ENCODE results near the gene ZNF438. TPM values are rescaled to one million over a fixed set of nuclear protein-coding genes. Genes with fewer than 3 reads are reported as not detected.

ZNF438 gene
- total RNA-seq, 1 experiment from 2014 or later = 8.4 TPM

- Mint-ChIP-seq H3K4me3 (ENCODE audit: unreplicated experiment) (no peak overlapping the region), H3K4me1 (ENCODE audit: insufficient read depth, unreplicated experiment) (peaks cover 12% of the 10 kb centered on the region), H3K27ac (ENCODE audit: low read depth, unreplicated experiment) (no peak overlapping the region), H3K27me3 (ENCODE audit: insufficient read depth, unreplicated experiment) (no peaks in the 10 kb centered on the region), H3K9me3 (ENCODE audit: unreplicated experiment) (no peaks in the 10 kb centered on the region), H3K36me3 (ENCODE audit: insufficient read depth, unreplicated experiment) (peaks cover 7% of the 10 kb centered on the region)
- BruUV-seq (replicated peaks) = no TSS peak
- no peak for TF ChIP-seq CTCF (IDR thresholded peaks at IDR 0.05; ENCODE audit: unreplicated experiment)
- ChIA-PET CTCF (no interaction called here), POLR2A (interaction anchor here (0.6 kb wide), 1 partner anchor 18 kb away, joined by 4 read pairs; no protein-coding TSS in a partner anchor)
- DNase-seq (ENCODE audit: unreplicated experiment) = no peak
- intact Hi-C loops (cut with micrococcal nuclease) = no loop called here
These were observed 227.1 kb downstream of the ZNF438 start for GRCh38 chr10:30804478-30805055.

GRCh38 chr10:30803892-30804322, 227.8 kb downstream of the ZNF438 start:
- no peak overlapping the region for H3K4me3 Mint-ChIP-seq (ENCODE audit: unreplicated experiment)
- POLR2A ChIA-PET = no interaction called here
- H3K4me1 Mint-ChIP-seq (ENCODE audit: insufficient read depth, unreplicated experiment) = peaks cover 12% of the 10 kb centered on the region
- DNase-seq (ENCODE audit: unreplicated experiment) = peak; percentile 39
- peaks cover 7% of the 10 kb centered on the region for H3K36me3 Mint-ChIP-seq (ENCODE audit: insufficient read depth, unreplicated experiment)
- CTCF ChIA-PET = no interaction called here
- intact Hi-C loops (cut with micrococcal nuclease) = no loop called here
- H3K9me3 Mint-ChIP-seq (ENCODE audit: unreplicated experiment) = no peaks in the 10 kb centered on the region
- no TSS peak for BruUV-seq (replicated peaks)
- TF ChIP-seq CTCF (IDR thresholded peaks at IDR 0.05; ENCODE audit: unreplicated experiment) = no peak
- no peak overlapping the region for H3K27ac Mint-ChIP-seq (ENCODE audit: low read depth, unreplicated experiment)
- no peaks in the 10 kb centered on the region for H3K27me3 Mint-ChIP-seq (ENCODE audit: insufficient read depth, unreplicated experiment)

GRCh38 chr10:30803058-30803457, 228.6 kb downstream of the ZNF438 start:
- TF ChIP-seq CTCF (IDR thresholded peaks at IDR 0.05; ENCODE audit: unreplicated experiment) = no peak
- Mint-ChIP-seq H3K4me1 (ENCODE audit: insufficient read depth, unreplicated experiment) (peaks cover 12% of the 10 kb centered on the region), H3K27ac (ENCODE audit: low read depth, unreplicated experiment) (no peak overlapping the region), H3K27me3 (ENCODE audit: insufficient read depth, unreplicated experiment) (no peaks in the 10 kb centered on the region), H3K4me3 (ENCODE audit: unreplicated experiment) (no peak overlapping the region), H3K36me3 (ENCODE audit: insufficient read depth, unreplicated experiment) (peaks cover 7% of the 10 kb centered on the region), H3K9me3 (ENCODE audit: unreplicated experiment) (no peaks in the 10 kb centered on the region)
- no TSS peak for BruUV-seq (replicated peaks)
- ChIA-PET CTCF (no interaction called here), POLR2A (no interaction called here)
- DNase-seq (ENCODE audit: unreplicated experiment) = no peak
- intact Hi-C loops (cut with micrococcal nuclease) = no loop called here

GRCh38 chr10:30800368-30800767, 231.3 kb downstream of the ZNF438 start:
- peaks cover 12% of the 10 kb centered on the region for H3K4me1 Mint-ChIP-seq (ENCODE audit: insufficient read depth, unreplicated experiment)

More at GRCh38 chr10:30800368-30800767, 231.3 kb downstream of the ZNF438 start:
- no TSS peak for BruUV-seq (replicated peaks)
- ChIA-PET POLR2A (no interaction called here), CTCF (interaction anchor here (0.6 kb wide), 1 partner anchor 10 kb away, joined by 3 read pairs; no protein-coding TSS in a partner anchor)
- intact Hi-C loops (cut with micrococcal nuclease) = no loop called here
- Mint-ChIP-seq H3K27ac (ENCODE audit: low read depth, unreplicated experiment) (no peak overlapping the region), H3K27me3 (ENCODE audit: insufficient read depth, unreplicated experiment) (no peaks in the 10 kb centered on the region), H3K4me3 (ENCODE audit: unreplicated experiment) (no peak overlapping the region), H3K36me3 (ENCODE audit: insufficient read depth, unreplicated experiment) (peaks cover 7% of the 10 kb centered on the region), H3K9me3 (ENCODE audit: unreplicated experiment) (no peaks in the 10 kb centered on the region)
- no peak for DNase-seq (ENCODE audit: unreplicated experiment)
- no peak for TF ChIP-seq CTCF (IDR thresholded peaks at IDR 0.05; ENCODE audit: unreplicated experiment)
